ENCODE results near the gene PHACTR3. TPM values are rescaled to one million over a fixed set of nuclear protein-coding genes. Genes with fewer than 3 reads are reported as not detected.

PHACTR3 gene
- total and polyA plus RNA-seq, 2 donors (not counting 3 experiments of a cell fraction or from before 2014, with no cell fraction given): not detected

DNA sequence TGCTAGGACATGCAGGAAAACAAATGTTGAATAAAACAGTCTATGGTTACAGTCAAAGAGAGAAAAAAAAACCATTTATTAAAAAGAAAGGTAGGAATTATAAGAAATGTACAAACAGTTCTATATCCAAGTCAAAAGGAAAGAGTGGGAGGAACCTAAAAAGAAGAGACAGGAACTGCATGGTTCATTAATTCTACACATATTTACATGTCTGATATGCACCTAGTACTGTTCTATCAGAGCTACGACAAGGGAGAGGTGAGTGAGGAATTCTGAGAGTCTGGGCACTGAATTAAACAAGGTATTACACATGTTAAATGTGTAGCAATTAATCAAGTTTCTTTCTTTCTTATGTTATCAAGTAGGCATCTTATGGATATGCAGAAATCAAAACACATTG is 287.2 kb downstream of the PHACTR3 start:
- Histone ChIP-seq H3K79me2 (ENCODE audit: control insufficient read depth, insufficient read depth, low read length) (no peaks in the 10 kb centered on the region), H3K9me3 (replicated peaks; ENCODE audit: control insufficient read depth, insufficient read depth, low read length) (no peaks in the 10 kb centered on the region), H4K20me1 (replicated peaks; ENCODE audit: control insufficient read depth, extremely low read depth, insufficient read depth, low read length) (no peaks in the 10 kb centered on the region), H3K4me1 (ENCODE audit: control insufficient read depth, extremely low read depth, insufficient read depth, low read length) (no peaks in the 10 kb centered on the region), H3K4me2 (ENCODE audit: insufficient read depth, low read length) (no peak overlapping the region), H3K9ac (replicated peaks; ENCODE audit: extremely low read depth, insufficient read depth, low read length) (no peak overlapping the region), H3K27me3 (ENCODE audit: control insufficient read depth in 2 of 2, insufficient read depth in 2 of 2, low read length in 2 of 2) (no peaks in the 10 kb centered on the region), H3K4me3 (replicated peaks in 1 of 3; ENCODE audit: insufficient read depth in 1 of 3, low read depth in 1 of 3, low read length in 3 of 3) (no peak overlapping the region), H3K36me3 (ENCODE audit: control insufficient read depth in 2 of 2, extremely low read depth in 1 of 2, insufficient read depth in 2 of 2, low read length in 2 of 2) (no peaks in the 10 kb centered on the region), H2AFZ (ENCODE audit: low read depth, low read length) (no peak overlapping the region), H3K27ac (ENCODE audit: insufficient read depth, low read depth, low read length) (no peak overlapping the region), H3K9me1 (replicated peaks; ENCODE audit: control insufficient read depth, extremely low read depth, insufficient read depth, low read length) (no peaks in the 10 kb centered on the region)
- ChIA-PET POLR2A (no interaction called here), CTCF (no interaction called here)
- intact Hi-C loops (cut with micrococcal nuclease) (no loop called here), dilution Hi-C loops (cut with MboI; ENCODE audit: extremely low pct_ligation_motif_present, low sequenced_read_pairs) (no loop called here)
- no TSS peak for BruUV-seq (replicated peaks)
- FAIRE-seq (no peak), DNase-seq (ENCODE audit: low read depth, low spot score) (no peak)
- TF ChIP-seq, protein P1, sequence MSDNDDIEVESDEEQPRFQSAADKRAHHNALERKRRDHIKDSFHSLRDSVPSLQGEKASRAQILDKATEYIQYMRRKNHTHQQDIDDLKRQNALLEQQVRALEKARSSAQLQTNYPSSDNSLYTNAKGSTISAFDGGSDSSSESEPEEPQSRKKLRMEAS (IDR thresholded peaks at IDR 0.05; ENCODE audit: insufficient read depth, insufficient read length): no peak
- TF ChIP-seq POLR2A (IDR thresholded peaks at IDR 0.05; ENCODE audit: low read depth, low read length): no peak
- TF ChIP-seq, protein P2, sequence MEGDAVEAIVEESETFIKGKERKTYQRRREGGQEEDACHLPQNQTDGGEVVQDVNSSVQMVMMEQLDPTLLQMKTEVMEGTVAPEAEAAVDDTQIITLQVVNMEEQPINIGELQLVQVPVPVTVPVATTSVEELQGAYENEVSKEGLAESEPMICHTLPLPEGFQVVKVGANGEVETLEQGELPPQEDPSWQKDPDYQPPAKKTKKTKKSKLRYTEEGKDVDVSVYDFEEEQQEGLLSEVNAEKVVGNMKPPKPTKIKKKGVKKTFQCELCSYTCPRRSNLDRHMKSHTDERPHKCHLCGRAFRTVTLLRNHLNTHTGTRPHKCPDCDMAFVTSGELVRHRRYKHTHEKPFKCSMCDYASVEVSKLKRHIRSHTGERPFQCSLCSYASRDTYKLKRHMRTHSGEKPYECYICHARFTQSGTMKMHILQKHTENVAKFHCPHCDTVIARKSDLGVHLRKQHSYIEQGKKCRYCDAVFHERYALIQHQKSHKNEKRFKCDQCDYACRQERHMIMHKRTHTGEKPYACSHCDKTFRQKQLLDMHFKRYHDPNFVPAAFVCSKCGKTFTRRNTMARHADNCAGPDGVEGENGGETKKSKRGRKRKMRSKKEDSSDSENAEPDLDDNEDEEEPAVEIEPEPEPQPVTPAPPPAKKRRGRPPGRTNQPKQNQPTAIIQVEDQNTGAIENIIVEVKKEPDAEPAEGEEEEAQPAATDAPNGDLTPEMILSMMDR (IDR thresholded peaks at IDR 0.05; ENCODE audit: extremely low read depth in 1 of 2, insufficient read depth in 1 of 2, low read depth in 1 of 2, low read length in 2 of 2): no peak
- no peak for TF ChIP-seq JUN (IDR thresholded peaks at IDR 0.05; ENCODE audit: borderline replicate concordance, insufficient read depth, insufficient read length, low read depth)
- TF ChIP-seq GATA2 (IDR thresholded peaks at IDR 0.05; ENCODE audit: insufficient read depth, insufficient read length, low read depth, low read length): no peak
- no peak for TF ChIP-seq EZH2 (IDR thresholded peaks at IDR 0.05; ENCODE audit: borderline replicate concordance, low read depth, low read length, severe bottlenecking)
- no peak for TF ChIP-seq POLR2AphosphoS5 (IDR thresholded peaks at IDR 0.05; ENCODE audit: insufficient read depth, low read depth, low read length)
- TF ChIP-seq FOS (IDR thresholded peaks at IDR 0.05; ENCODE audit: borderline replicate concordance, insufficient read depth, low read length): no peak
- no peak for TF ChIP-seq MYC (IDR thresholded peaks at IDR 0.05; ENCODE audit: low read depth, low read length)
